Adrenal gland (tissue), 5 donors: ENCODE data around the gene PTCH1.

Experiments used
- CTCF ChIP-seq, 6 experiments: fragments of 450-650 bp in 4 of 6; fragments of 200-600 bp in 2 of 6; sonication (generic) in 1 of 6; IDR thresholded peaks; 1 replicate in 5 of 6; 2 replicates in 1 of 6; pipeline versions ENCODE4 v1.5.1 to v1.8.0; 2016 to 2021; ENCODE audit warnings: antibody characterized with exemption in 6 of 6, mild to moderate bottlenecking in 2 of 6, moderate library complexity in 1 of 6
- POLR2A ChIP-seq, 2 donors: fragments of 450-650 bp; IDR thresholded peaks; one replicate each; pipeline ENCODE4 v1.6.1; 2017; ENCODE audit warnings: antibody characterized with exemption in 2 of 2, mild to moderate bottlenecking in 2 of 2, moderate library complexity in 1 of 2
- donor health status: DM: no; HTN: no; CAD: no.

DNA sequence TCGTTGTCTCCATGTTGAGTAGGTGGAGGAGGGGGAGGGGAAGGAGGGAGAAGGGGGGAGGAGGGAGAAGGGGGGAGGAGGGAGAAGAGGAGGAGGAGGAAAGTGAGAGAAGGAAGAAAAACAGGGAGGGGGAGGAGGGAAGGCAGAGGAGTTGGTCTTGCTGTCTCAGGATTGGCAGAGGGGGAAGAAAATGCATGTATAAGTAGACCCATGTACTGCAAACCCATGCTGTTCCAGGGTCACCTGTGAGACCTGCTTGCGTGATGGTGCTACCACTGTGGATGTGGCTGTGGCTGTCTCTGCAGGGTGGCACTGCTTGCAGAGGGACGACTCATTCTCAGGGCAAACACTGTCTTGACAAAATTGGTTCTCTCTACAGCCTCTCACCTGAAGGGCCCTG lies 76.3 kb downstream of the PTCH1 start:
- TF ChIP-seq POLR2A (IDR thresholded peaks at IDR 0.05): no peak
- no peak for TF ChIP-seq CTCF (IDR thresholded peaks at IDR 0.05)
